ENCODE data around the gene HAVCR2.

Gene HAVCR2

GRCh38 chr5:157107508-157107907 lies 1.3 kb downstream of the HAVCR2 start:
- H3K27ac ChIP-seq (ENCODE audit: extremely low read depth, low read depth, low read length) = no peak overlapping the region
- no peaks in the 10 kb centered on the region for H3K4me1 ChIP-seq (ENCODE audit: control insufficient read depth, insufficient read depth, low read length)
- CTCF ChIA-PET = interaction anchor here (0.6 to 0.8 kb wide), 2 partner anchors 9 to 15 kb away, joined by 3 to 4 read pairs; no protein-coding TSS in a partner anchor
- no peaks in the 10 kb centered on the region for H3K36me3 ChIP-seq (ENCODE audit: control insufficient read depth in 2 of 2, insufficient read depth in 1 of 2, low read length in 2 of 2)
- H3K9me3 ChIP-seq (ENCODE audit: control insufficient read depth, insufficient read depth, low read depth, low read length) = no peaks in the 10 kb centered on the region
- POLR2A ChIA-PET = no interaction called here
- TF ChIP-seq ZNF654 (tag by site-specific recombination; IDR thresholded peaks at IDR 0.05; ENCODE audit: low read depth) (no peak), ZNF660 (tag by site-specific recombination; IDR thresholded peaks at IDR 0.05) (no peak), TSHZ1 (tag by site-specific recombination; IDR thresholded peaks at IDR 0.05; ENCODE audit: borderline replicate concordance) (no peak), ZNF362 (tag by site-specific recombination; IDR thresholded peaks at IDR 0.05) (no peak), ZNF426 (tag by site-specific recombination; IDR thresholded peaks at IDR 0.05) (no peak), ZNF214 (tag by site-specific recombination; IDR thresholded peaks at IDR 0.05; ENCODE audit: borderline replicate concordance) (no peak), KLF10 (tag by site-specific recombination; IDR thresholded peaks at IDR 0.05) (no peak), ZFHX2 (tag by site-specific recombination; conservative IDR thresholded peaks at IDR 0.05) (no peak), AEBP2 (tag by site-specific recombination; IDR thresholded peaks at IDR 0.05; ENCODE audit: borderline replicate concordance) (no peak), ZNF707 (tag by site-specific recombination; IDR thresholded peaks at IDR 0.05) (no peak)
- TF ChIP-seq, protein P1, sequence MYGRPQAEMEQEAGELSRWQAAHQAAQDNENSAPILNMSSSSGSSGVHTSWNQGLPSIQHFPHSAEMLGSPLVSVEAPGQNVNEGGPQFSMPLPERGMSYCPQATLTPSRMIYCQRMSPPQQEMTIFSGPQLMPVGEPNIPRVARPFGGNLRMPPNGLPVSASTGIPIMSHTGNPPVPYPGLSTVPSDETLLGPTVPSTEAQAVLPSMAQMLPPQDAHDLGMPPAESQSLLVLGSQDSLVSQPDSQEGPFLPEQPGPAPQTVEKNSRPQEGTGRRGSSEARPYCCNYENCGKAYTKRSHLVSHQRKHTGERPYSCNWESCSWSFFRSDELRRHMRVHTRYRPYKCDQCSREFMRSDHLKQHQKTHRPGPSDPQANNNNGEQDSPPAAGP (tag by site-specific recombination; IDR thresholded peaks at IDR 0.05) = no peak
- TF ChIP-seq, protein P2, sequence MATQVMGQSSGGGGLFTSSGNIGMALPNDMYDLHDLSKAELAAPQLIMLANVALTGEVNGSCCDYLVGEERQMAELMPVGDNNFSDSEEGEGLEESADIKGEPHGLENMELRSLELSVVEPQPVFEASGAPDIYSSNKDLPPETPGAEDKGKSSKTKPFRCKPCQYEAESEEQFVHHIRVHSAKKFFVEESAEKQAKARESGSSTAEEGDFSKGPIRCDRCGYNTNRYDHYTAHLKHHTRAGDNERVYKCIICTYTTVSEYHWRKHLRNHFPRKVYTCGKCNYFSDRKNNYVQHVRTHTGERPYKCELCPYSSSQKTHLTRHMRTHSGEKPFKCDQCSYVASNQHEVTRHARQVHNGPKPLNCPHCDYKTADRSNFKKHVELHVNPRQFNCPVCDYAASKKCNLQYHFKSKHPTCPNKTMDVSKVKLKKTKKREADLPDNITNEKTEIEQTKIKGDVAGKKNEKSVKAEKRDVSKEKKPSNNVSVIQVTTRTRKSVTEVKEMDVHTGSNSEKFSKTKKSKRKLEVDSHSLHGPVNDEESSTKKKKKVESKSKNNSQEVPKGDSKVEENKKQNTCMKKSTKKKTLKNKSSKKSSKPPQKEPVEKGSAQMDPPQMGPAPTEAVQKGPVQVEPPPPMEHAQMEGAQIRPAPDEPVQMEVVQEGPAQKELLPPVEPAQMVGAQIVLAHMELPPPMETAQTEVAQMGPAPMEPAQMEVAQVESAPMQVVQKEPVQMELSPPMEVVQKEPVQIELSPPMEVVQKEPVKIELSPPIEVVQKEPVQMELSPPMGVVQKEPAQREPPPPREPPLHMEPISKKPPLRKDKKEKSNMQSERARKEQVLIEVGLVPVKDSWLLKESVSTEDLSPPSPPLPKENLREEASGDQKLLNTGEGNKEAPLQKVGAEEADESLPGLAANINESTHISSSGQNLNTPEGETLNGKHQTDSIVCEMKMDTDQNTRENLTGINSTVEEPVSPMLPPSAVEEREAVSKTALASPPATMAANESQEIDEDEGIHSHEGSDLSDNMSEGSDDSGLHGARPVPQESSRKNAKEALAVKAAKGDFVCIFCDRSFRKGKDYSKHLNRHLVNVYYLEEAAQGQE (tag by site-specific recombination; IDR thresholded peaks at IDR 0.05) = no peak
- H3K4me3 ChIP-seq (ENCODE audit: low read depth, low read length) = no peak overlapping the region

All from HEK293 (cell line).